ACHN (cell line): Measurements from ENCODE around the gene MAPK9.
"Not testable (repeated sequence)": the region's sequence is repeated elsewhere in the genome, so short reads cannot be mapped to it uniquely, and the experiment has no call there.

ENCODE experiments used
- DNase-seq: peaks from one replicate; pipeline ENCODE4 v3.0.0-alpha.2; 2015
- in situ Hi-C: cut with HindIII; loops from 2 replicates; pipeline ENCODE4 v1.10.0; 2017; ENCODE audit warnings: low sequenced_read_pairs, low pct_ligation_motif_present, low pct_unique_long_range_greater_than_20kb

Gene MAPK9

DNA sequence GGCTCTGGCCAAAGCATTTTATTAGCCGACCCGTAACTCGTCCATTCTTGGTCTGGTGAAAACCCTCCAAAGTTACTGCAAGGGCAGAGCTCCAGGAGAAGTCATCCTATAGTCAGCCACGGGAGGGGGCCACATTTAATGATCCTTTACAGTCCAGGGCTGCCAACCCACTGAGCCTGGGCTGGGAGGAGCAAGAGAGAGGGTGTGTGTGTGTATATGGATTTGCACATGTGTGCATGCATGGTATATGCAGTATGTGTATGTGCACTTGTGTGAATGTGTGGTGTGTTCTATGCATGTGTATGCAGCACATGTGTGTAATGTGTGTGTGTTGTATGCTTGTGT is 78.7 kb downstream of the MAPK9 start:
- DNase-seq = no peak
- in situ Hi-C loops = no loop called here

DNA sequence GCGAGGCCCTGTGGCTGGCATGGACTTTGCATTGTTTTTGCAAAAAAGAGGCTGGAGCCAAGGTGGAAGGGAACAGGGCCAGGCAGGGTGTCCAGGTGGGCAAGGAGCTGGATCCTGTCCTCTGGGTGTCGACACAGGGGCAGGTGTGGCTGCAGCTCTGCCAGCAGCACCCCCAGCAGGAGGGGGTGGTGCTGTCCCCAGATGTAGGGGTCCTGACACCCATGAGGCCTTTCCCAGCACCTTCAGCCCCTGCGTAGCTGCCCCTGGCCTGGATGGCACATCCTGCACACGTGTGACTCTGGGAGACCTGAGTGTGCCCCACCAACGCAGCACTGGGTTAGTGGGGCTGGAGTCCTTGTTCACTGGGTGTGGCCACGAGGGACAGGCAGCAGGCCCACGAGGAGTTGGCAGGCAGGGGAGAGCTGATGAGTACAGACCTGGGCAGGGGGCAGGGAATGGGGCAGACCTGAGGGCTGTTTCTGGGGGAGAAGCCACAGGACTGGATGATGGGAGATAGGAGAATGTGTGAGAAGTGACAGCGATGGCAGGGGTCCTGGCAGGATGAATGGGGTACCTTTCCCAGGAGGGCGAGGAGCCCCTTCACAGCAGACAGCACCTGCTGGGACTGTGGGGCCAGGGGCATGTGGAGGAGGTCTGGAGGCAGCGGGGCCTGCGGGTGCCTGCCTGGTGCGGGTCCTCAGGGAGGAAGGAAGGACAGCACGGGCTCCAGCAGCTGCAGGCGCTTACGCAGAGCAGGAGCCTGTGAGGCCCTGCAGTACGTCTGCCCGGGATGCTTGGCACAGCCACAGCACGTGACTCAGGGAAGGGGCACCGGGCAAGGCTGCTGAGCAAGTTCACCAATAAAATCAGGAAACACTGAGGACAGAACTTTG is 79.3 kb downstream of the MAPK9 start:
- no peak for DNase-seq

DNA sequence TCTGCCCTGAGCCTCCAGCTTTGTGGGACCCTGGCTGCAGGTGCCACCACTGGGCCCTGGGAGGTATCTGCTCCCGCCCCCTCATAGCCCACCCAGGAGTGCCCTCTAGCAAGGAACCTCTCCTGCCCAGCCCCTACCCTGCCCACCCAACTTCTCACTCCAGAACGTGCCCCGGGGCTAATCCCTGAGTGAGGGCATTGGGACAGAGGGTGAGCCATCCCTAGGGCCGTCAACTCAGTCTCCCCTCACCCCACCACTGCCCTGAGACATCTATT is 80.2 kb downstream of the MAPK9 start:
- no peak for DNase-seq
- in situ Hi-C loops = no loop called here

More for the DNA sequence above, 79.3 kb downstream of the MAPK9 start:
- in situ Hi-C loops = no loop called here

DNA sequence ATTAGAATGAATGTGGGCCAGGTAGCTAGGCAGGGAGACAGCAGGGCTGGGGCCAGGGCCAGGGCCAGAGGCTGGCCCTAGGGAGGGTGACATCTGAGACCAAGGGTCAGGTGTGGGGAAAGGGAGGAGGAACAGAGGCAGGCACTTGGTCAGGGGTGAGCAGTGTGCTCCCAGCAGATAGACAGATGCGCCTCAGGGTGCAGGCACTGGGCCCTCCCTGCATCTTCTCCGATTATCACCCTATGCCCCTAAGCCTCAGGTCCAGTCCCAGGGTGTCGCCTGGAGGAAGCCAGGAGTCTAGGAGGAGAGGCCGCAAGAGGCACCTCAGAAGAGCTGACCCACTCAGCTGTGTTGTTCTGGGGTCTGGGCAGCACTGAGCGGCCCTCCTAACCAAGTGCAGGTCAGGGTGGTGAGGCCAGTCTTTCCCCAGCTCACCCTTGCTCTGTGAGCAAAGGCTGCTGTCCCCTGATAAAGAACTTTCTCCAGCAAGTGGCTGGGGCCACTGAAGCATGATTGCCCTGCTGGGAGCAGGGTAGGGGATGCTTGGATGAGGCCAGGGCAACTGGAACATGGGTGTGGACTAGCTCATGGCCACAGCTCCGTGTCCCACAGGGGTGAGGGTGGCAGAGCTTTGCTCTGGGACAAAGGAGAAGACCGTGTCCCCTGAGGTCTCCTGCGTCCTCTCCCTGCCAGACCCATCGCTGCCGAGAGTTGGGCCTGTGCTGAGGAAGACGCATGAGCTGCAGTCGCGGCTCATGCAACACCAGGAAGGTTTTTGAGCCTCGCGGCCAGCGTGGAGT is 80.7 kb downstream of the MAPK9 start:
- in situ Hi-C loops = no loop called here
- DNase-seq = no peak

DNA sequence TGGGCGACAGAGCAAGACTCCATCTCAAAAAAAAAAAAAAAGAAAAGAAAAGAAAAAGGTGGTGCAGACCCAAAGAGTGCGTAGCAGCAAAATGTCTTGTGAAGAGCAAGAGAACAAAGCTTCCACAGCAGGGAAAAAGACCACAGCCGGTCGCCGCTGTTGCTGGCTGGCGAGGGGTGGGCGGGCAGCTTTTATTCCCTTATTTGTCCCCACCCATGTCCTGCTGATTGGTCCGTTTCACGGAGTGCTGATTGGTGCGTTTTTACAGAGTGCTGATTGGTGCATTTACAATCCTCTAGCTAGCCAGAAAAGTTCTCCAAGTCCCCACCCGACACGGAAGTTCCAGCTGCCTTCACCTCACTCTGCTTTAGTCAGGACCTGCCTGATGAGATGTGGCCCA is 81.8 kb downstream of the MAPK9 start:
- in situ Hi-C loops, DNase-seq: not testable (repeated sequence)

DNA sequence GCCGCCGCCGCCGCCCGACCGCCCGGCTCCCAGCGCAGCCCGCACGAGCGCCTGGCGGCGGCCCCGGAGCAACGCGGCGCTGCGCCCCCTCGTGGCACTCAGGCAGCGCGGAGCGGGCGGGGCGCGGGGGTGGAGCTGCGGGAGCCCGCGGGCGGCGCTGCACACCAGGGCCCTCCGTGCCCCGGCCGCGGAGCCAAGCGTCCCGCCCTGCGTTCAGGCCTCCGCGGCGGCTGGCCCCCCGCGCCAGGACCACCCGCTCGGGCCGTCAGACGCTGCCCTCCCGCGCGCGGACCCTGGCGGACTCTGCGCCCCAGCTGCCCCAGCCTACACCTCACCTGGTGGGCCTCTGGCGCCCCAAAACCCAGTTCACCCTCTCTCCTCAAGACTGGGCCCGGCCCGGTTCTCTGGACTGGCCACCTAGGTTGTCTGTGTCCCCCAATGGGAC is 82.7 kb downstream of the MAPK9 start, which contains the start of gene RASGEF1C:
TSS of gene RASGEF1C (minus strand) at position 75 of the 445 bp plus-strand sequence. CDS start 71,159 bp downstream, outside the sequence.
- in situ Hi-C loops = no loop called here
- peak; percentile 66 for DNase-seq

DNA sequence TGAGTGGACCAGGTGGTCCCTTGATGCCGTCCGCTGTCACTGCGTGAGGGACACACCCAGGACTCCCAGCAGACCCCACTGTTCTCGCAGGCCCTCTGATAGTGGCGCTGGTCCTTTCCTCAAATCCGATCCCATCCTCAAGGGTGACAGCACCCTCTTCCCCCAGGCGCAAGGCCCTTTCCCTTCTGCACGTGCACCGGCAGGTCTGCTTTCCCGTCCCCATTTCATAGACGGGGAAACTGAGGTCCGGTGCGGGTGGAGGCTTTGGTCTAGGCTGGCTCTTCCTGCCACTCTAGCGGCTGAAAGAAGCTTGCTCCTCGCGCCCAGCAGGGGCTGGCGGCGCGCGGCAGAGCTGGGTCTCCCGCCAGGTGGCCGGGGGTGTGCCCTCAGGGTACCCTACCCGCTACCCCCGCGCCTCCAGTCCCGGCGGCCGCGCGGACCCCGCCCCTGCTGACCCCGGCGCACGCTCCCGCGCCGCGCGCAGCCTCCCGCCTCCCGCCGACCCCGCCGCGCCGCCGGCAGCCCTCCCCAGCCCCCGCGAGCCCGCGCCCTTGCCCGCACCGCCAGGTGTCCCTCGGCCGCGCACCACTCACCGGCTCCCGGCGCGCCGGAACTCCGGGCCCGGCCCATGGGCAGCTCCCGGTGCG is 83.3 kb downstream of the MAPK9 start:
- peak; percentile 24 for DNase-seq
- in situ Hi-C loops = no loop called here

DNA sequence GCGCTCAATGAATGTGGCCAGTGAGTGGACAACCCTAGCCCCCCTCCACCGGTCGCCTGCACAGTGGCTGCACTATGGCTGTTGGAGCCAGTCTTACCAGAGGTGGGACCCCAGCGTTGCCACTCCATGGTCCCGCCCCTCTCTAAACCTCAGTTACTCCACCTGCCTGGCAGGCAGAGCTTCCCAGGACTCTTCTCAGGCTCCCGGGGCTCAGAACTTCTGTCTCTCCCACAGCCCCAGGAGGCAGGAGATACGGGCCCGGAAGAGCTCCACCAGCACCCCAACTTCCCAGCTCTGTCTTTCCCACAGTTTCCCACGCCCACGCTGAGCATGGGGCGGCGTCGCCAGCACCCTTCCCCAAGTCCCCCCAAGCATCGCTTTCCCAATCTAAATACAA is 83.8 kb downstream of the MAPK9 start:
- in situ Hi-C loops = no loop called here
- DNase-seq = no peak

DNA sequence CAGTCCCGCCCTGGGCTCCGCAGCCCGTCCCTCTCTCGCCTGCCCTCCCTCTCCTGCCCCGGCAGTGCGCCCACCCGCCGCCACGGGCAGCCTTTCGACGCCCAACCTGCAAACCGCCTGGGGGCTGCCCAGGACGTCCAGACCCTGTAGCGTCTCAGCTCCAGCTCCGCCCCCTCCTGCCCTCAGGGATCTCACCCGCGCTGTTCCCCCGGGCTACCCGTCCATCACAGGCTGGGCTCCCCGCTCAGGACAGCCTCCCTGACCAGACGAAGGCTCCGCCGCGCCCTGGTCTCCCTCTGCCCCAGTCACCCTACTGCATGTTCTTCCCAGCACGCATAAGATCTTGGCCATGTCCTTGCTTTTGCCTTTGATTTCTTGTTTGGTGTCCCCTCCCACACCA is 84.3 kb downstream of the MAPK9 start:
- no peak for DNase-seq
- in situ Hi-C loops = no loop called here

DNA sequence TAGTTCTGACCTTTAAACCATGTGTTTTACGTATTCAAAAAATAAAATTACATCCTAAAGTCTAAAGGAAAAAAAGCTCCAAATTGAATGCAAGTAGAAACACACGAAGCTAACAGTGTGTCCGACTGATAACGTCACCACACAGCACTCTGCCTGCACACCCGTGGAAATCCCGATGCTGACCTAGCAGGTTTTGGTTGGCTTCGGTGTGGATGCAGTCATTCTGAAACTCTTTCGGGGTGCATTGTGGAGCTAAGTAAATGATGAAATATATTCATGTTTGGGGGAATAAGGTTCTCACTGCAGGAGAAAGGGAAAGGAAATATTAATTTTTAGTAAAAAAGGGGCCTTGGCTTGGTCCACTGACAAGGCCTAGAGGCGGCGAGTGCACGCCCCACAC is 84.9 kb downstream of the MAPK9 start:
- in situ Hi-C loops = no loop called here

DNA sequence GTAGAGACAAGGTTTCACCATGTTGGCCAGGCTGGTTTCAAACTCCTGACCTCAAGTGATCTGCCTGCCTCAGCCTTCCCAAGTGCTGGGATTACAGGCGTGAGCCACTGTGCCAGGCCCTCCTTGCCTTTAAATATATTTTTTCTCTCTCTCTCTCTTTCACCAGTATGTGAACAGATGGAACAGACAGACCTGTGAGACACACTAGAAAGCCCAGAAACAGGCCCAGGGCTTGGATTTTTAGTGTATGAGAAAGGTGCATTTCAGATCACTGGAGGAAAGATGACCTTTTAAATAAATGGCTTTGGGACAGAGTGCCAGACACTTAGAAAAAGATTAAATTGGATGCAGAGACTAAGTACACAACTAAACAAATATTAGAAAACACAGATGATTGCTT is 86.0 kb downstream of the MAPK9 start:
- in situ Hi-C loops = no loop called here
- no peak for DNase-seq

More for the DNA sequence above, 84.9 kb downstream of the MAPK9 start:
- no peak for DNase-seq

DNA sequence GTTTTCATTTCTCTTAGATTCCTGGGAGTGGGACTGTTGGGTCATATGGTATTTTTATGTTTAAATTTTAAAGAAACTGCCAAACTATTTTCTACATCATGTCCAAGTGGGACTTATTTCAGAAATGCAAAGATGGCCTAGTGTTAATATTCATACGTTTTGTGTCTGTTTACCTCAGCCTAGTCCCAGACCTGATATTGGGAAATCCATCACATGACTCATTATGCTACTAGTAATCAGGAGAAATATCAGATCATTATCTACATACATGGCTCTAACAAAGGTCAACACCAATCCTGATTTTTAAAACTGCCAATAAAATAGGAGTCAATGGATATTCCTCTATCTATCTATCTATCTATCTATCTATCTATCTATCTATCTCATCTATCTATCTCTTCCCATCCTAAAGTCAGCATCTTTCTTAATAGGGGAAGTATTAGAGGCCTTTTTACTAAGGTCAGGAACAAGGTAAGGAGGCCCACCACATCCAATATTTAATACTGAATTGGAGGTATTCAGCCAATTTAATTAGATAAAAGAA is 87.5 kb downstream of the MAPK9 start:
- DNase-seq = no peak
- in situ Hi-C loops = no loop called here

DNA sequence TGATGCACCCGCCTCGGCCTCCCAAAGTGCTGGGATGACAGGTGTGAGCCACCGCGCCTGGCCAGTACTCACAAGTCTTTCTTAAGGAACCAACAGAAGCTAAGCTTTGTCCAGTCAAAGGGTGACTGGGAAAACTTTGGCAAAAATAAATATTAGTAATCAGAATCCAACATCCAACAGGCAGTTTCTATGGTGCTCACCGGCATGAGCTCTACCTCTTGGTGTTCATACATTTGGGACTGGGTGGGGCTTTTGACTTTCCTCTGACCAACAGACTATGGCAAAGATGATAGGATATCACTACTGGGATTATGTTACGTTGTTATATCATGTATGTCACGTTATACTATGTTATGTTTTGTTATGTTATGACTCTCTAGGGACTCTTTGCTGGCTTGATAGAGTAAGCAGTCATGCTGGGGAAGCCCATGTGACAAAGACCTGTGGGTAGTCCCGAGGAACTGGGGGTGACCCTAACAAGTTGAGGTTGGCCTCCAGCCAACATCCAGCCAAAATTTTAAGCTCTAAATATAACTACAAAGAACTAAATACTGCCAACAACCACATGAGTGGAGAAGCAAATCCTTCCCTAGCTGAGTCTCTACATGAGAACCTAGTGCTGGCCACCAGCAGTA is 88.8 kb downstream of the MAPK9 start:
- in situ Hi-C loops = no loop called here
- DNase-seq = no peak

DNA sequence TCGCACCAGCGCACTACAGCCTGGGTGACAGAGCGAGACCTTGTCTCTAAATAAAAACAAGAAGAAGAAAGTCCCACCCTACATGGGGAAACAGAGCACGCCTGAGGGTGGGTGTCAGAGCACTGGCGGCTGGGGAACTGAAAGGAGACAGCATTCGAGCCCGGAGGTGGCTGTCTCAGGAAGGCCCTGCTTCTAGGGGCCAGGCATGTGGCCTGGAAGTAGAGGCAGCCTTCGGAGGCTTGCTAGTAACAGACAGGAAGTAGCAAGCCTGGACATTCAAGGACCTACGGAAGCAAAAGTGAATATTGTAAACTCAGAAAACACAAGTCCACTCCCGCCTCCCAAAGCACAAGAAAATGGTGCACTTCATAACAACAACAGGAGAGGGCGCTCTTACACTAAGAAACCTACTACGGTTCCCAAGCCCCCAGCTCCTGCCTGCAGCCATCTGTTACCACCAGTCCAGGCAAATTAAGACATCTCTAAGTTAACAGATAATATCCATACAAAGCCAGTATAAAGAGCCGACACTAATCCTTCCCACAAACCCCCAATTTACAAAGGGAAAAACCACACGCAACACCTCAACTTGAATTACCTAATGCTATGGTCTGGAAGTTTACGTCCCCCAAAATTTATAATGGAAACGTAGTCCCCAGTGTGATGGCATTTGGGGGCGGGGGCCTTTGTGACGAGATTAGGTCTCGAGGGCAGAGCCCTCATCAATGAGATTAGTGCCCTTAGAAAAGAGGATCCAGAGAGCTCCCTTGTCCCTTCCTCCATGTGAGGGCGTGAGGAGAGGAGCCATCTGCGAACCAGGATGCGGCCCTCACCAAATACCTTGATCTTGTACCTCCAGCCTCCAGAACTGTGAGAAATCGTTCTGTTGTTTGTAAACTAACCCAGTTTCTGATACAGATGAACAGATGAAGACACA is 90.6 kb downstream of the MAPK9 start:
- DNase-seq = peak; percentile 17
- in situ Hi-C loops = no loop called here

DNA sequence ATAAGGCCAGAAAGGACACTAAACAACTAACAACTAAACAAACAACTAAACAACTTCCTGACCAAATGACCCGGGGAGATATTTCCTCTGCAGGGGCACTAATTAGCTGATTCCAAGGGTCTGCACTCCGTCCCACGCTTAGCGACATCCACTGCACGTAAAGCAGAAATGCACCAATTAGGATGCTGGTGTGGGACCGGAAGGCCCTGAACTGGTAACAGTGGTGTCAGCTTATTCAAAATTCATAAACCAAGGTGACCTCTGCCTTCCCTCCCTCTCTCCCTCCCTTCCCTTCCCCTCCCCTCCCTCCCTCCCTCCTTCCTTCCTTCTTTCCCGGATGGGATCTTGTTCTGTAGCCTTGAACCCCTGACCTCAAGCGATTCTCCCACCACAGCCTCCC is 92.5 kb downstream of the MAPK9 start:
- in situ Hi-C loops = no loop called here
- no peak for DNase-seq

DNA sequence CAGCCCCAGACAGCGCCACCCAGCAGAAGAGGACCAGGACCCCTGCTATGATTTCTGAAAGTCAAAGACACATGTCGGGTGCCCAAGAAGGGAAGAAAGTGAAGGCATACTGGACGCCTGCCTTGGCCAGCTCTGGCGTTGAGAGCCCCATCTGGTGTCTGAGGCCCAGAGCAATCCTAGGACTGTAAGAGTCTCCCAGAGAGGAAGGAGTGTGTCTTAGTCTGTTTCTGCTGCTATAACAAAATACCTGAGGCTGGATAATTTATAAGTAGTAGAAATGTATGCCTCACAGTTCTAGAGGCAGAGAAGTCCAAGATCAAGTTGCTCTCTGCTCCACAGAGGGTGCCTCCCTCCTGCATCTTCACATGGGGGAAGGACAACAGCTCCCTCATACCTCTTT is 93.7 kb downstream of the MAPK9 start:
- in situ Hi-C loops = no loop called here

DNA sequence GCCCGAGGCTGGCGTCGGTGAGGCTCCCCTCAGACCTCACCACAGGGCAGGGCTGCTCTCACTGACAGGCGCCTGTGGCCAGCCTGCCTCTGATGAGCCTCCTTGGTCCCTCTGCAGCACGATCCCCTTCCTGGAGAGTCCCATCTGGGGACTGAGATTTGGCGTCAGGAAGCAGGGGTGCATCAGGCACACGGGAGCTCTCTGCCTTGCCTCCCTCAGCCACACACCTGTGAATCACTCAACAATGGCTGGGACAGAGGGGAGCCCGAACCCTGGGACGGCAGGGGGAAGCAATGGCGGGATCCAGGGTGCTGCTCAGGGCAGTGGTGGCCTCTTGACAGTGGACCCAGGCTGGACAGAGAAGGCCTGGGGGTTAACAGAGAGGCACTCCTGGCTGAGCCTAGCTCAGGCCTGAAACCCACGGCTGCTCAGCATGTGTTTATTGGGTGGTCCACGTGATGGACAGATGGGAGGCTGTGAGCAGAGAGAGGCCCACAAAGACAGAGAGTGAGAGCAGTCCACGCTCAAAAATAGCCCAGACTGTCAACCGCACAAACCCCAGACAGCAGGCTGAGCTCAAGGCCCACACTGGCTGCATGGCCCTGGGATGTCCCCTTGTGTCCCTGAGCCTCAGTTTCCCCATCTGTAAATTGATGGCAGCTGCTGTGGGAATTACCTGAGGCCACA is 94.7 kb downstream of the MAPK9 start:
- DNase-seq = no peak
- in situ Hi-C loops = no loop called here

More for the DNA sequence above, 93.7 kb downstream of the MAPK9 start:
- DNase-seq = no peak
